Activated naive CD8-positive, alpha-beta T cell treated with anti-CD3 and anti-CD28 coated beads, Interleukin-2, amount 10 ng/mL, durations not matched to agents 7 days and 5 days (primary cell): ENCODE results near the gene CDC42EP1. TPM values are rescaled to one million over a fixed set of nuclear protein-coding genes. Genes with fewer than 3 reads are reported as not detected.

Experiments
- total RNA-seq, 2 experiments: library from RNA; stranded (reverse); gene quantifications; one replicate each; pipeline ENCODE4 v1.2.3, GENCODE V29; 2021

The CDC42EP1 gene
- total RNA-seq, 2 experiments from 2014 or later = 0.31 TPM; not detected in 1

Other genes with a start within 250 kb of the CDC42EP1 start
- under 1 TPM; 0.26 to 0.47 TPM for gene ELFN2, start 133.0 kb upstream of the CDC42EP1 start, total RNA-seq
- 100 to 1,000 TPM; 207 to 211 TPM for gene MFNG, start 74.1 kb upstream of the CDC42EP1 start, total RNA-seq
- under 1 TPM; 0.30 to 0.31 TPM for gene CARD10, start 41.1 kb upstream of the CDC42EP1 start, total RNA-seq
- gene LGALS2, start 19.6 kb downstream of the CDC42EP1 start, total RNA-seq = not detected
- 10 to 100 TPM; 75.3 to 79.5 TPM for gene GGA1, start 48.4 kb downstream of the CDC42EP1 start, total RNA-seq
- 100 to 1,000 TPM; 157 to 169 TPM for gene SH3BP1, start 79.2 kb downstream of the CDC42EP1 start, total RNA-seq
- gene PDXP, start 98.2 kb downstream of the CDC42EP1 start, total RNA-seq = 10 to 100 TPM; 16.4 to 16.6 TPM
- gene LGALS1, start 115.2 kb downstream of the CDC42EP1 start, total RNA-seq = 1,000 to 10,000 TPM; 1,082 to 1,187 TPM
- 10 to 100 TPM; 42.8 to 50.4 TPM for gene NOL12, start 125.9 kb downstream of the CDC42EP1 start, total RNA-seq
- gene TRIOBP, start 136.6 kb downstream of the CDC42EP1 start, total RNA-seq = 10 to 100 TPM; 41.4 to 44.4 TPM
- gene GCAT, start 247.5 kb downstream of the CDC42EP1 start, total RNA-seq = 10 to 100 TPM in 1 of 2 experiments, 1 to 10 TPM in 1; 9.8 to 10.1 TPM